CD4-positive, alpha-beta T cell (primary cell): ENCODE measurements around the gene MRPL1. TPM values are rescaled to one million over a fixed set of nuclear protein-coding genes. Genes with fewer than 3 reads are reported as not detected.
"Not testable (repeated sequence)": the region's sequence is repeated elsewhere in the genome, so short reads cannot be mapped to it uniquely, and the experiment has no call there.

Experiments
- ATAC-seq: fragments of 200-7000 bp; cut with Tn5 transposase; one replicate; pipeline ENCODE4 v1.10.0; 2022; ENCODE audit warnings: mild to moderate bottlenecking; ENCODE audit not compliant: poor library complexity
- CTCF ChIA-PET: fragments of 350-600 bp; sonication (Branson Sonifier 250); formaldehyde crosslinking; loops from one replicate; lab custom pipeline; 2021; ENCODE audit warnings: antibody characterized with exemption, inconsistent platforms; lab: Charles Lee
- POLR2A ChIA-PET: fragments of 350-600 bp; sonication (Branson Sonifier 250); formaldehyde crosslinking; loops from one replicate; lab custom pipeline; 2021; ENCODE audit warnings: antibody characterized with exemption, inconsistent platforms; lab: Charles Lee
- DNase-seq, 14 experiments: peaks; one replicate each; pipeline ENCODE4 v3.0.0-alpha.2; 2013 to 2020; ENCODE audit warnings: mixed read lengths in 2 of 14
- H3K27ac ChIP-seq, 2 donors: one replicate each; pipeline versions ENCODE4 v1.5.1 to v1.7.0; 2013; ENCODE audit warnings: low read length in 2 of 2, low read depth in 1 of 2, mild to moderate bottlenecking in 1 of 2
- H3K27me3 ChIP-seq, 2 experiments: 1 replicate in 1 of 2; 2 replicates in 1 of 2; pipeline versions ENCODE4 v1.6.1 to v1.7.0; 2013; ENCODE audit warnings: low read length in 2 of 2, control low read depth in 1 of 2, mild to moderate bottlenecking in 1 of 2, moderate library complexity in 1 of 2; ENCODE audit not compliant: insufficient read depth in 2 of 2, control insufficient read depth in 1 of 2
- H3K36me3 ChIP-seq: one replicate; pipeline ENCODE4 v1.6.1; 2013; ENCODE audit warnings: low read length, control low read depth; ENCODE audit not compliant: insufficient read depth
- H3K4me1 ChIP-seq: one replicate; pipeline ENCODE4 v1.6.1; 2013; ENCODE audit warnings: low read length, control low read depth; ENCODE audit not compliant: insufficient read depth
- H3K4me3 ChIP-seq: one replicate; pipeline ENCODE4 v1.5.1; 2013; ENCODE audit warnings: mild to moderate bottlenecking, low read length, moderate library complexity
- H3K9me3 ChIP-seq, 2 experiments: 1 replicate in 1 of 2; 2 replicates in 1 of 2; pipeline versions ENCODE4 v1.6.1 to v1.7.0; 2013; ENCODE audit warnings: low read length in 2 of 2, mild to moderate bottlenecking in 2 of 2, control low read depth in 1 of 2, moderate library complexity in 1 of 2; ENCODE audit not compliant: control insufficient read depth in 1 of 2, insufficient read depth in 1 of 2
- H3K27ac Mint-ChIP-seq: one replicate; pipeline ENCODE4 v1.8.0; 2020; ENCODE audit warnings: mixed read lengths
- H3K27me3 Mint-ChIP-seq: one replicate; pipeline ENCODE4 v1.8.0; 2021; ENCODE audit warnings: mixed read lengths
- H3K36me3 Mint-ChIP-seq: one replicate; pipeline ENCODE4 v1.8.0; 2021; ENCODE audit warnings: low read depth, mixed read lengths
- H3K4me1 Mint-ChIP-seq: one replicate; pipeline ENCODE4 v1.8.0; 2021; ENCODE audit warnings: low read depth, mixed read lengths
- H3K4me3 Mint-ChIP-seq: one replicate; pipeline ENCODE4 v1.8.0; 2020; ENCODE audit warnings: mild to moderate bottlenecking, mixed read lengths
- H3K9me3 Mint-ChIP-seq: one replicate; pipeline ENCODE4 v1.8.0; 2020; ENCODE audit warnings: mixed read lengths
- intact Hi-C, 2 experiments: fragments of 100-400 bp; cut with DNase I in 1 of 2; cut with micrococcal nuclease in 1 of 2; formaldehyde crosslinking; loops; one replicate each; pipeline versions ENCODE4 v1.15.1 to v1.9.0; 2023 to 2025; cut with DNase I, micrococcal nuclease
- total RNA-seq, 174 experiments: library from RNA in 2 of 174; stranded (reverse) in 2 of 174; gene quantifications; one replicate each; pipeline ENCODE4 v1.2.3 and lab custom pipeline; 2021 to 2026
- TF ChIP-seq, protein P1 (sequence below): fragments of 200-600 bp; IDR thresholded peaks from one replicate; pipeline ENCODE4 v1.8.0; 2022; ENCODE audit warnings: antibody characterized with exemption, mild to moderate bottlenecking

MRPL1 gene
- total RNA-seq, 2 experiments from 2014 or later = 14.8 to 17.5 TPM

DNA sequence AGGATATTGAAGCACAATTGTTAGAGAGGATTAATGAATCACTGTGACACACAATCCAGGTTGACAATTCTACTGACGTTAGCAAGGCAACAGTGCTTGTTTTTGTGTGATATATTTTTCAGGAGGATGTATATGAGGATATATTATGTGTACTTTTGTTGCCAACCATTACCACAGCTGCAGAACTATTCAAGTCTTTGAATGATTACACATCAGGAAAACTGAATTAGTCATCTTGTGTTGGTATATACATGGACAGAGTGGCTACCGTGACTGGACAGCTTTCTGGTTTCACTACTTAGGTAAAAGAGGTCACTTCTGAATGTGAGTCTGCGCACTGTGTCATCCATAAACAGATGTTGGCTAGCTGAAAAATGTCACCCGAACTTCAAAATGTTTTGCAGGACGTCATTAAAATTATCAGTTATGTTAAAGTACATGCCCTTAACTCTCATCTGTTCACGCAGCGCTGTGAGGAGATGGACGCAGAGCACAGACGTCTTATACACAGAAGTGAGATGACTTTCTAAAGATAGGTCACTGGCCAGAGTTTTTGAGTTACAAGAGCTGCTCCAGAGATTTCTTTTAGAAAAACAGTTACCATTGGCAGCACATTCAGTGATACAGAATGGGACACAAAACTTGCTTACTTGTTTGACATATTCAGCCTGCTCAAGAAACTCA, 69.0 kb downstream of the MRPL1 start:
- Mint-ChIP-seq H3K4me1 (no peaks in the 10 kb centered on the region), H3K36me3 (peaks cover 69% of the 10 kb centered on the region), H3K27me3 (no peaks in the 10 kb centered on the region), H3K27ac (no peak overlapping the region), H3K9me3 (no peaks in the 10 kb centered on the region), H3K4me3 (no peak overlapping the region)
- no peaks in the 10 kb centered on the region for H3K4me1 ChIP-seq
- ATAC-seq (no peak), DNase-seq (no peak)
- no peaks in the 10 kb centered on the region for H3K9me3 ChIP-seq
- TF ChIP-seq, protein P1, sequence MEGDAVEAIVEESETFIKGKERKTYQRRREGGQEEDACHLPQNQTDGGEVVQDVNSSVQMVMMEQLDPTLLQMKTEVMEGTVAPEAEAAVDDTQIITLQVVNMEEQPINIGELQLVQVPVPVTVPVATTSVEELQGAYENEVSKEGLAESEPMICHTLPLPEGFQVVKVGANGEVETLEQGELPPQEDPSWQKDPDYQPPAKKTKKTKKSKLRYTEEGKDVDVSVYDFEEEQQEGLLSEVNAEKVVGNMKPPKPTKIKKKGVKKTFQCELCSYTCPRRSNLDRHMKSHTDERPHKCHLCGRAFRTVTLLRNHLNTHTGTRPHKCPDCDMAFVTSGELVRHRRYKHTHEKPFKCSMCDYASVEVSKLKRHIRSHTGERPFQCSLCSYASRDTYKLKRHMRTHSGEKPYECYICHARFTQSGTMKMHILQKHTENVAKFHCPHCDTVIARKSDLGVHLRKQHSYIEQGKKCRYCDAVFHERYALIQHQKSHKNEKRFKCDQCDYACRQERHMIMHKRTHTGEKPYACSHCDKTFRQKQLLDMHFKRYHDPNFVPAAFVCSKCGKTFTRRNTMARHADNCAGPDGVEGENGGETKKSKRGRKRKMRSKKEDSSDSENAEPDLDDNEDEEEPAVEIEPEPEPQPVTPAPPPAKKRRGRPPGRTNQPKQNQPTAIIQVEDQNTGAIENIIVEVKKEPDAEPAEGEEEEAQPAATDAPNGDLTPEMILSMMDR = no peak
- peaks cover 24% of the 10 kb centered on the region for H3K36me3 ChIP-seq
- CTCF ChIA-PET = no interaction called here
- POLR2A ChIA-PET = no interaction called here
- no peaks in the 10 kb centered on the region for H3K27me3 ChIP-seq
- H3K4me3 ChIP-seq = no peak overlapping the region
- H3K27ac ChIP-seq = no peak overlapping the region
- intact Hi-C loops = no loop called here

DNA sequence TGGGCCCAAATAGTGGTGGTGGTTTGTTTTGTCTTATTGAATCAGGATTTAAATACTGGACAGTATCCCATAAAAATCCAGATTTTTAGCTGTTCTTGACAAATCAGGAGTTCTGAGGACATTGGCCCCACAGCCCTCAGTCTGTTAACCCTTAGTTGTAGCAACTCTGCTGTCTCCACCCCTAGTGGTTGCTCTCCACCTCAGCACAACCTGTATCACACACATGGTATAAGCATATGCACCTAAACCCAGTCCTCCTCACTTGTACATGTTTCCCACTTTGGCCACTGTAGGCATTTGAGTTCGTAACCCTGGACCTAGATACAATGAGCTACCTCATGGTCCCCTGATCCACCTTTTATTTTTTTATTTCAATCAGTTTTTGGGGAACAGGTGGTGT, 75.9 kb downstream of the MRPL1 start:
- no peak overlapping the region for H3K27ac ChIP-seq
- POLR2A ChIA-PET = no interaction called here
- Mint-ChIP-seq H3K36me3 (peaks cover 95% of the 10 kb centered on the region), H3K27ac (no peak overlapping the region), H3K4me1 (peaks cover 5% of the 10 kb centered on the region), H3K27me3 (no peaks in the 10 kb centered on the region), H3K4me3 (no peak overlapping the region), H3K9me3 (peaks cover 7% of the 10 kb centered on the region)
- peaks cover 15% of the 10 kb centered on the region for H3K36me3 ChIP-seq
- H3K4me1 ChIP-seq = no peaks in the 10 kb centered on the region
- intact Hi-C loops = no loop called here
- no peak for ATAC-seq
- no peaks in the 10 kb centered on the region for H3K9me3 ChIP-seq
- no peak for DNase-seq
- TF ChIP-seq, protein P1 = no peak
- H3K27me3 ChIP-seq = no peaks in the 10 kb centered on the region
- H3K4me3 ChIP-seq = no peak overlapping the region
- CTCF ChIA-PET = no interaction called here

DNA sequence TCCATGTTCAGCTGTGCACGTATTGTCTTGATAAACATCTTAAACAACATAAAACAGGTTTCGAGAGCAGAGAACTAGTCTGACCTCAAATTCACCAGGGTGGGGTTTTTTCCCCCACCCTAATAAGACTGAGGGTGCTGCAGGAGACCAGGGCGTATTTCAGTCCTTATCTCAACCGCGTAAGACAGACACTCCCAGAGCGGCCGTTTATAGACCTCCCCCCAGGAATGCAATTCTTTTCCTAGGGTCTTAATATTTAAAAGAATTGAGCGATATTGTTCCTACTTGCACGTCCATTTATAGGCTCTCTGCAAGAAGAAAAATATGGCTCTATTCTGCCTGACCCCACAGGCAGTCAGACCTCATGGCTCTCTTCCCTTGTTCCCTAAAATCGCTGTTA, 83.3 kb downstream of the MRPL1 start:
- H3K27ac ChIP-seq, H3K27ac Mint-ChIP-seq, H3K4me3 ChIP-seq, H3K9me3 ChIP-seq, H3K9me3 Mint-ChIP-seq, H3K4me1 ChIP-seq, H3K4me1 Mint-ChIP-seq, H3K4me3 Mint-ChIP-seq, intact Hi-C loops, ATAC-seq, POLR2A ChIA-PET, H3K27me3 Mint-ChIP-seq, CTCF ChIA-PET, H3K27me3 ChIP-seq, DNase-seq: not testable (repeated sequence)
- peaks cover 80% of the 10 kb centered on the region for H3K36me3 Mint-ChIP-seq
- H3K36me3 ChIP-seq = peaks cover 16% of the 10 kb centered on the region

DNA sequence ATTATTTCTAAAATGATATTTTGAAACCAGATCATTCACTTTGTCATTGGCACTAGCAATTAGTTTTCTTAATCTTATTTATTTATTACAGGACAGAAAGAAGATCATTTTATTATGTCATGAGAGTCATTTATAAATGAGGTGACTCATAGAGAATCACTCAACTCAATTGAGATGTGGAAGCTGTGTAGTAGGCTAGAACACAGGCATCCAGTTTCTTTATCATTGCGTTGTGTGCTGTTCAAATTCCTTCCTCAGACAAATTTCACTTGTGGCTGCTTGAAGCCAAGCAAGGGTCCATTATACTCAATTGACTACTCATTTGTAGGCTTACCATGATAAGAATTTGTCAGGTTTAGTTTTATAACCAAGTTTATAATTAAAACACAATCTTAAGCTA, 87.6 kb downstream of the MRPL1 start:
- ATAC-seq (no peak), DNase-seq (no peak)
- H3K27ac Mint-ChIP-seq = no peak overlapping the region
- no peak overlapping the region for H3K4me3 Mint-ChIP-seq
- H3K36me3 ChIP-seq = peaks cover 24% of the 10 kb centered on the region
- H3K4me1 ChIP-seq = no peaks in the 10 kb centered on the region
- peaks cover 0 to 9% of the 10 kb centered on the region in 2 experiments for H3K9me3 ChIP-seq
- intact Hi-C loops = no loop called here
- CTCF ChIA-PET = no interaction called here
- H3K4me3 ChIP-seq = no peak overlapping the region
- POLR2A ChIA-PET = no interaction called here
- peaks cover 4% of the 10 kb centered on the region for H3K9me3 Mint-ChIP-seq
- no peaks in the 10 kb centered on the region for H3K27me3 ChIP-seq
- H3K4me1 Mint-ChIP-seq = no peaks in the 10 kb centered on the region
- H3K27ac ChIP-seq = no peak overlapping the region
- TF ChIP-seq, protein P1 = no peak
- peaks cover 75% of the 10 kb centered on the region for H3K36me3 Mint-ChIP-seq
- H3K27me3 Mint-ChIP-seq = no peaks in the 10 kb centered on the region
